NT2/D1 (cell line): ENCODE data around the gene LY86.

Experiments
- DNase-seq: peaks from one replicate; pipeline ENCODE4 v3.0.0-alpha.2; 2011; ENCODE audit warnings: low read depth, low spot score
- H3K27me3 ChIP-seq: 2 replicates; pipeline ENCODE4 v1.6.0; 2011; ENCODE audit warnings: mild to moderate bottlenecking; ENCODE audit not compliant: insufficient read length, insufficient read depth
- H3K36me3 ChIP-seq: 2 replicates; pipeline ENCODE4 v1.6.1; 2011; ENCODE audit warnings: mild to moderate bottlenecking, low read length, mixed read lengths; ENCODE audit not compliant: insufficient read depth, insufficient read length
- H3K4me1 ChIP-seq: 2 replicates; pipeline ENCODE4 v1.5.1; 2011; ENCODE audit not compliant: insufficient read depth, insufficient read length
- H3K4me3 ChIP-seq: 2 replicates; pipeline ENCODE4 v1.5.1; 2011; ENCODE audit warnings: low read depth; ENCODE audit not compliant: insufficient read length
- H3K9ac ChIP-seq: 2 replicates; pipeline ENCODE4 v1.6.0; 2011; ENCODE audit warnings: low read depth; ENCODE audit not compliant: insufficient read length
- H3K9me3 ChIP-seq: 2 replicates; pipeline ENCODE4 v1.5.1; 2011; ENCODE audit warnings: mild to moderate bottlenecking, low read length; ENCODE audit not compliant: insufficient read depth
- SUZ12 ChIP-seq: IDR thresholded peaks from 2 replicates; pipeline ENCODE4 v1.6.1; 2011; ENCODE audit not compliant: insufficient read length, insufficient read depth; ENCODE audit errors: extremely low read depth
- YY1 ChIP-seq: IDR thresholded peaks from 2 replicates; pipeline ENCODE4 v1.6.1; 2011; ENCODE audit not compliant: insufficient read length, insufficient read depth
- ZNF274 ChIP-seq: IDR thresholded peaks from 2 replicates; pipeline ENCODE4 v1.6.1; 2011; ENCODE audit warnings: mild to moderate bottlenecking, low read depth, low read length

The LY86 gene

GRCh38 chr6:6639572-6639971 is 51.1 kb downstream of the LY86 start:
- H3K4me3 ChIP-seq = no peak overlapping the region
- no peaks in the 10 kb centered on the region for H3K27me3 ChIP-seq
- H3K9ac ChIP-seq = no peak overlapping the region
- H3K36me3 ChIP-seq = no peaks in the 10 kb centered on the region
- DNase-seq = no peak
- TF ChIP-seq SUZ12 = no peak
- TF ChIP-seq ZNF274 = no peak
- TF ChIP-seq YY1 = no peak
- no peaks in the 10 kb centered on the region for H3K9me3 ChIP-seq
- peaks cover 3% of the 10 kb centered on the region for H3K4me1 ChIP-seq

DNA sequence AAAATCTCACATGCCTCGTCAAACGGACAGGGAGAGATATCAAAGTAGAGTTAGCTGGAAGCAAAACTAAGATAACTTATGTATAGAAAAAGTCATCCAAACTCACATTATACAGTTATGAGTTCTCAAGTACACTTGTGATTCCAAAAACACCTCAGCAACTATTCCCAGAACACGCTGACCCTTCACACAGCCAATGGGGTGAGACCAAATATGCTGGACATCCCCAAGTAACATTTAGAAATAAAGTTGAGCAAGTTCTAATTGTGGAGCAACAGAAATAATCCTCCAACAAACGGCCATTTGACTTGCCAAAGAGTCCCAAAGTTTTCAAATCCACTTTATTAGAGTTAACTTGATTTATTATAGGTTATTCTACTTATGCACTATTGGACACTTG is 52.4 kb downstream of the LY86 start:
- no peaks in the 10 kb centered on the region for H3K36me3 ChIP-seq
- DNase-seq = no peak
- no peaks in the 10 kb centered on the region for H3K9me3 ChIP-seq
- TF ChIP-seq SUZ12 = no peak
- TF ChIP-seq ZNF274 = no peak
- no peak for TF ChIP-seq YY1
- no peaks in the 10 kb centered on the region for H3K27me3 ChIP-seq
- no peak overlapping the region for H3K4me3 ChIP-seq
- H3K4me1 ChIP-seq = no peaks in the 10 kb centered on the region
- H3K9ac ChIP-seq = no peak overlapping the region

- Histone ChIP-seq H3K4me3 (no peak overlapping the region), H3K4me1 (no peaks in the 10 kb centered on the region), H3K9me3 (0 out of 2 replicates have a peak, but pooled peaks cover 7% of the 10 kb centered on the region), H3K27me3 (no peaks in the 10 kb centered on the region), H3K36me3 (no peaks in the 10 kb centered on the region), H3K9ac (no peak overlapping the region)
- no peak for TF ChIP-seq YY1
- no peak for TF ChIP-seq ZNF274
- no peak for TF ChIP-seq SUZ12
- DNase-seq = no peak
Observed at GRCh38 chr6:6643398-6643797, 54.9 kb downstream of the LY86 start.

GRCh38 chr6:6645261-6645917 is 56.9 kb downstream of the LY86 start:
- TF ChIP-seq YY1 = no peak
- TF ChIP-seq SUZ12 = no peak
- TF ChIP-seq ZNF274 = no peak
- H3K4me1 ChIP-seq = no peaks in the 10 kb centered on the region
- H3K4me3 ChIP-seq = no peak overlapping the region
- DNase-seq = no peak
- H3K27me3 ChIP-seq = no peaks in the 10 kb centered on the region
- no peak overlapping the region for H3K9ac ChIP-seq
- H3K36me3 ChIP-seq = no peaks in the 10 kb centered on the region
- peaks cover 7% of the 10 kb centered on the region; the same call in 1 of the 2 replicates for H3K9me3 ChIP-seq

DNA sequence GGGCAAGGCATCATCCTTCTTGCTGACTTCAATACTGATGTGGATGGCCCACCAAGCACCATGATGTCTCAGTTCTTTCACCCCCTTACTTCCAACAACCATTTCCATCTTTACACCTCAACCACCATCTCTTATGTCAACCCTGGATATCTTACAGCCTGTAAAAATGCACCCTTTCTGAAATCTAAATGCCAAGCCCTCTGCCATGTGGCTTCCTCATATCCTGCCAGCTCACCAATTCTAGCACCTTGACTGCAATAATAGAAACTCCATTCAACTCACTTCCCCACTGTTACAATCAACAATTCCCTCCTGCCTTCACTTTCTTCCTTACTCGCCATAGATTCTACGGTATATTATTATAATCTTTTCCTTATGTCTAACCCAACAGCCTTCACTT is 57.9 kb downstream of the LY86 start:
- DNase-seq = no peak
- Histone ChIP-seq H3K4me3 (no peak overlapping the region), H3K36me3 (no peaks in the 10 kb centered on the region), H3K9ac (no peak overlapping the region), H3K27me3 (no peaks in the 10 kb centered on the region), H3K9me3 (peaks cover 7% of the 10 kb centered on the region; the same call in 1 of the 2 replicates), H3K4me1 (no peaks in the 10 kb centered on the region)
- TF ChIP-seq ZNF274 (no peak), SUZ12 (no peak), YY1 (no peak)

DNA sequence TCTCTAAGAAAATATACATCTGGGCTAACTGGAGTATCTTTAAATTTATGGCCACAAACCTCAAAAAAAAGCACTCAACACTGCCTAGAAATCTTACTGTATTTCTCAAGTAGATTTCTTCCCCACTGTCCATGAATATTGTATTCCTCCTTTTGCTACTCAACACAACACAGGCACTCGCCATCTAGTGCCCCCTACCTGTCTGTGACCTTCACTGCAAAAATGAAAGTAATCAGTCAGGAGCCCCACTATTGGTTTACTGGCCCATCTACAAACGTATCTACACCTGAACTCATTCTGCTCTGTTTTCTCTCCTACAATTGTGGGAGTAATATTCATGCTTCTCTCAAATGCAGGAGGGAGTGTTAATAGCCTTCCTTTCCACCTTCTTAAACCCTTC is 58.3 kb downstream of the LY86 start:
- no peak for TF ChIP-seq ZNF274
- TF ChIP-seq YY1 = no peak
- no peak for TF ChIP-seq SUZ12
- Histone ChIP-seq H3K36me3 (no peaks in the 10 kb centered on the region), H3K27me3 (no peaks in the 10 kb centered on the region), H3K4me3 (no peak overlapping the region), H3K4me1 (no peaks in the 10 kb centered on the region), H3K9me3 (peaks cover 7% of the 10 kb centered on the region; the same call in 1 of the 2 replicates), H3K9ac (no peak overlapping the region)
- DNase-seq = no peak

DNA sequence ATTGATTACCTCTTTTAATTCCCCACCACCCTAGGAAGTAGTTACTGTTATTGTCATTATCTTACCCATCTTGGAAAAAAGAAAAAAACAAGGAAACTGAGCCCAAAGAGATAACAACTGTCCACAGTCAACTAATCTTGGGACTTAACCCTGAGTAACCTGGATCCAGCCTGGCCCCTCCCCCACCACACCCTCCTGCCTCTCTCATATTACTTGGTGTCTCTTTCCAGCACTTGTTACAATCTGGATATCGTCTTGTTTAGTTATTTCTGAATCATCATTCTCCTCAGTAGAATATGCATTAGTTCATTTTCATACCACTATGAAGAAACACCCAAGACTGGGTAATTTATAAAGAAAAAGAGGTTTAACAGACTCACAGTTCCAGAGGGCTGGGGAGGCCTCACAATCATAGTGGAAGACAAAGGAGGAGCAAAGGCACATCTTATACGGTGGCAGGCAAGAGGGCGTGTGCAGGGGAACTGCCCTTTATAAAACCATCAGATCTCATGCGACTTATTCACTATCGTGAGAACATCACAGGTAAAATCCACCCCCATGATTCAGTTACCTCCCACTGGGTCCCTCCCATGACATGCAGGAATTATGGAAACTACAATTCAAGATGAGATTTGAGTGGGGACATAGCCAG is 60.3 kb downstream of the LY86 start:
- DNase-seq = no peak
- no peak for TF ChIP-seq YY1
- no peak for TF ChIP-seq SUZ12
- TF ChIP-seq ZNF274 = no peak
- Histone ChIP-seq H3K9me3 (peaks cover 7% of the 10 kb centered on the region; the same call in 1 of the 2 replicates), H3K27me3 (no peaks in the 10 kb centered on the region), H3K4me1 (no peaks in the 10 kb centered on the region), H3K36me3 (no peaks in the 10 kb centered on the region), H3K4me3 (no peak overlapping the region), H3K9ac (no peak overlapping the region)
